ENCODE measurements around the gene CAPN13. TPM values are rescaled to one million over a fixed set of nuclear protein-coding genes. Genes with fewer than 3 reads are reported as not detected.

CAPN13 gene
- total RNA-seq, 2 experiments from 2014 or later = not detected

DNA sequence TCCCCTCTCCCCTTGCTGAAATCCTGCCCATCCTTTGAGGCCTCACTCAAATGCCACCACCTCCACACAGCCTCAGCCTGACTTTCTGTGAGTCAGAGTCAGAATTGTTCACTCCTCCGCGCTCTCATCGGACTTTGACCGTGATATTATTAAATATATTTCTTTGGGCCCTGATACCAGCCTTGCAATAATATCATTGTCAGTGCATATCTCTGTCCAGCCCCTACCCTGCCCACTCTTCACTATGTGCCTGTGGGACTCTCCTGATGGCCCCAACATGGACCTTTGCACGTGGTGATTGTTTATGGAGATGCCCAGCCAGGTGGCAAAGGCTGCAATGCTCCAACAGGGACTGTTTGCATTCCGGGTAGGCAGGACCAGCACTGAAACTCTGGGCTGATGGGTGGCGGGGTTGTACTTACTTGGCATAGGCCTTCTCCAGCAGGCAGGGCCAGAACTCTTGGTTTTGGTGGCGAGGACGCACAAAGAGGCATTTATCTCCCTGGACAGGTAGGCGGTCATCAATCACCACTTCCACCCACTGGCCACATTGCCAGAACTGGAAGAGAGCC, 37.3 kb downstream of the CAPN13 start:
- Mint-ChIP-seq H3K27me3 (peaks cover 22% of the 10 kb centered on the region), H3K27ac (no peak overlapping the region), H3K9me3 (no peaks in the 10 kb centered on the region), H3K4me3 (no peak overlapping the region), H3K4me1 (ENCODE audit: low read depth) (no peaks in the 10 kb centered on the region), H3K36me3 (ENCODE audit: low read depth) (no peaks in the 10 kb centered on the region)
- Histone ChIP-seq H3K27me3 (ENCODE audit: control insufficient read depth in 1 of 2, insufficient read depth in 2 of 2, low read length in 2 of 2) (peaks cover 0 to 6% of the 10 kb centered on the region in 2 experiments), H3K4me3 (ENCODE audit: low read length) (no peak overlapping the region), H3K9me3 (ENCODE audit: control insufficient read depth in 1 of 2, insufficient read depth in 1 of 2, low read length in 2 of 2) (no peaks in the 10 kb centered on the region), H3K36me3 (ENCODE audit: insufficient read depth, low read length) (no peaks in the 10 kb centered on the region), H3K4me1 (ENCODE audit: insufficient read depth, low read length) (no peaks in the 10 kb centered on the region), H3K27ac (ENCODE audit: low read depth in 1 of 2, low read length in 2 of 2) (no peak overlapping the region)
- intact Hi-C loops (cut with DNase I, micrococcal nuclease) = no loop called here
- ATAC-seq (ENCODE audit: poor library complexity) (no peak), DNase-seq (no peak)
- TF ChIP-seq, protein P1, sequence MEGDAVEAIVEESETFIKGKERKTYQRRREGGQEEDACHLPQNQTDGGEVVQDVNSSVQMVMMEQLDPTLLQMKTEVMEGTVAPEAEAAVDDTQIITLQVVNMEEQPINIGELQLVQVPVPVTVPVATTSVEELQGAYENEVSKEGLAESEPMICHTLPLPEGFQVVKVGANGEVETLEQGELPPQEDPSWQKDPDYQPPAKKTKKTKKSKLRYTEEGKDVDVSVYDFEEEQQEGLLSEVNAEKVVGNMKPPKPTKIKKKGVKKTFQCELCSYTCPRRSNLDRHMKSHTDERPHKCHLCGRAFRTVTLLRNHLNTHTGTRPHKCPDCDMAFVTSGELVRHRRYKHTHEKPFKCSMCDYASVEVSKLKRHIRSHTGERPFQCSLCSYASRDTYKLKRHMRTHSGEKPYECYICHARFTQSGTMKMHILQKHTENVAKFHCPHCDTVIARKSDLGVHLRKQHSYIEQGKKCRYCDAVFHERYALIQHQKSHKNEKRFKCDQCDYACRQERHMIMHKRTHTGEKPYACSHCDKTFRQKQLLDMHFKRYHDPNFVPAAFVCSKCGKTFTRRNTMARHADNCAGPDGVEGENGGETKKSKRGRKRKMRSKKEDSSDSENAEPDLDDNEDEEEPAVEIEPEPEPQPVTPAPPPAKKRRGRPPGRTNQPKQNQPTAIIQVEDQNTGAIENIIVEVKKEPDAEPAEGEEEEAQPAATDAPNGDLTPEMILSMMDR (IDR thresholded peaks at IDR 0.05) = no peak
- CTCF ChIA-PET = no interaction called here
- POLR2A ChIA-PET = no interaction called here

DNA sequence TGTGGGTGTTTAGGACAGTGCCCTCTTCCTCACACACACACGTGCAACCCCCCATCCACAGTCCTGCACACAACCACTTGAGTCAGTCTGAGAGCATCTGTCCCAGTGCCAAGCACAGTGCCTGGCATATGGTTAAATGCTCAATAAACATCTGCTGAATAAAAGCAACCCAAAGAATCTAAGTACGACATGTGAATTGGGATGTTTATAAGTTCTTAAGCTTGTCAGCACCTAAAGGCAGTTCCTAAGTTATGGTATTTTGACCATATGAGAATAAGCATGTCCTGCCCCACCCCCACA, 37.8 kb downstream of the CAPN13 start:
- ATAC-seq (ENCODE audit: poor library complexity) (no peak), DNase-seq (no peak)
- Histone ChIP-seq H3K36me3 (ENCODE audit: insufficient read depth, low read length) (no peaks in the 10 kb centered on the region), H3K27ac (ENCODE audit: low read depth in 1 of 2, low read length in 2 of 2) (no peak overlapping the region), H3K4me1 (ENCODE audit: insufficient read depth, low read length) (no peaks in the 10 kb centered on the region), H3K4me3 (ENCODE audit: low read length) (no peak overlapping the region), H3K27me3 (ENCODE audit: control insufficient read depth in 1 of 2, insufficient read depth in 2 of 2, low read length in 2 of 2) (peaks cover 0 to 6% of the 10 kb centered on the region in 2 experiments), H3K9me3 (ENCODE audit: control insufficient read depth in 1 of 2, insufficient read depth in 1 of 2, low read length in 2 of 2) (no peaks in the 10 kb centered on the region)
- intact Hi-C loops (cut with DNase I, micrococcal nuclease) = no loop called here
- TF ChIP-seq, protein P1 (IDR thresholded peaks at IDR 0.05) = no peak
- Mint-ChIP-seq H3K4me3 (no peak overlapping the region), H3K27me3 (peaks cover 22% of the 10 kb centered on the region), H3K9me3 (no peaks in the 10 kb centered on the region), H3K27ac (no peak overlapping the region), H3K4me1 (ENCODE audit: low read depth) (no peaks in the 10 kb centered on the region), H3K36me3 (ENCODE audit: low read depth) (no peaks in the 10 kb centered on the region)
- ChIA-PET CTCF (no interaction called here), POLR2A (no interaction called here)

DNA sequence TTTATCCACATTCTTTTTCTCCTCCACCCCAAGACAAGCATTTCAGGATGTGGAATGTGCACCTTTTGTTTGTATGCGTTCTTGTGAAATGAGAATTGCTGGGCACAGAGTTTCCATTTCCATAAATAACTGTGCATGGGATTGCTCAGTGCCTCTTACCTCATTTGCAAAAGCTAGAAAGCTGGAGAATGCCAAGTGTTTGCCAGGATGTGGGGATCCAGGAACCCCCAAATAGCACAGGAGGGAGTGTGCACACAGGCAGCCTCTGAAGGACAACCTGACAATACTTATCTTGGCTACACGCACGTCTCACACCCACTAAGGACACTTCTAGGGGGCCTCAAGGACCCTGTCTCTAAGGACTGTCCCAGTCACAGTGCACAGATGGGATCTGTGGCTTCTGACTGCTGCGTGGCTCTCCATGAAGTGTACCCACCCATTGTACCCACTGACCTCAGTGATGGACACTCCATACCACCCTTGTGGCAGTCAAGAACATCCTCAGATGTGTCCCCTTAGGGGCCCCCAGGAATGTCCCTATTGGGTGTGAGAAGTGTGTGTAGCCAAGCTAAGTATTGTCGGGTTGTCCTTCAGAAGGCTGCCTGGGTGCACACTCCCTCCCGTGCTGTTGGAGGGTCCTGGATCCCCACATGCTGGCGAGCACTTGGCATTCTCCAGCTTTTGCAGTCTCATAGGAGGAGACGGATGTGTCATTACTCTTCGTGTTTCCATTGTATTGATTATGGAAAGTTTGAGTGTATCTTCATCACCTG, 38.4 kb downstream of the CAPN13 start:
- H3K4me1 ChIP-seq (ENCODE audit: insufficient read depth, low read length) = no peaks in the 10 kb centered on the region
- H3K36me3 ChIP-seq (ENCODE audit: insufficient read depth, low read length) = no peaks in the 10 kb centered on the region
- no peaks in the 10 kb centered on the region for H3K4me1 Mint-ChIP-seq (ENCODE audit: low read depth)
- H3K9me3 ChIP-seq (ENCODE audit: control insufficient read depth in 1 of 2, insufficient read depth in 1 of 2, low read length in 2 of 2) = no peaks in the 10 kb centered on the region
- no peak overlapping the region for H3K27ac ChIP-seq (ENCODE audit: low read depth in 1 of 2, low read length in 2 of 2)
- CTCF ChIA-PET = no interaction called here
- TF ChIP-seq, protein P1 (IDR thresholded peaks at IDR 0.05) = no peak
- no peak overlapping the region for H3K4me3 ChIP-seq (ENCODE audit: low read length)
- no peaks in the 10 kb centered on the region for H3K36me3 Mint-ChIP-seq (ENCODE audit: low read depth)
- ATAC-seq (ENCODE audit: poor library complexity) (no peak), DNase-seq (no peak)
- POLR2A ChIA-PET = no interaction called here
- H3K9me3 Mint-ChIP-seq = no peaks in the 10 kb centered on the region
- H3K27me3 ChIP-seq (ENCODE audit: control insufficient read depth in 1 of 2, insufficient read depth in 2 of 2, low read length in 2 of 2) = peaks cover 0 to 6% of the 10 kb centered on the region in 2 experiments
- intact Hi-C loops (cut with DNase I, micrococcal nuclease) = no loop called here
- no peak overlapping the region for H3K4me3 Mint-ChIP-seq
- no peak overlapping the region for H3K27ac Mint-ChIP-seq
- peaks cover 22% of the 10 kb centered on the region for H3K27me3 Mint-ChIP-seq

Data from CD4-positive, alpha-beta T cell (primary cell).